Testis (tissue), 2 donors: ENCODE data around the gene CHN2.

ENCODE experiments used
- CTCF ChIP-seq, 3 experiments: fragments of 450-650 bp in 2 of 3; fragments of 200-600 bp in 1 of 3; sonication (generic) in 1 of 3; IDR thresholded peaks; one replicate each; pipeline ENCODE4 v1.5.1; 2016 to 2019; ENCODE audit warnings: antibody characterized with exemption in 3 of 3, mild to moderate bottlenecking in 2 of 3, moderate library complexity in 1 of 3
- POLR2A ChIP-seq: fragments of 450-650 bp; IDR thresholded peaks from one replicate; pipeline ENCODE4 v1.6.1; 2017; ENCODE audit warnings: antibody characterized with exemption, mild to moderate bottlenecking, moderate library complexity

- TF ChIP-seq CTCF (IDR thresholded peaks at IDR 0.05) (no peak), POLR2A (no peak)
Measured at GRCh38 chr7:29328045-29328444, 133.5 kb downstream of the CHN2 start.
